Embryonic facial prominence (tissue), 1 donor: ENCODE measurements around the gene YBX1.
"Not testable (repeated sequence)": the region's sequence is repeated elsewhere in the genome, so short reads cannot be mapped to it uniquely, and the experiment has no call there.

Experiments used
- DNase-seq: peaks from one replicate; pipeline ENCODE4 v3.0.0-alpha.2; 2016; ENCODE audit errors: extremely low spot score

YBX1 gene

DNA sequence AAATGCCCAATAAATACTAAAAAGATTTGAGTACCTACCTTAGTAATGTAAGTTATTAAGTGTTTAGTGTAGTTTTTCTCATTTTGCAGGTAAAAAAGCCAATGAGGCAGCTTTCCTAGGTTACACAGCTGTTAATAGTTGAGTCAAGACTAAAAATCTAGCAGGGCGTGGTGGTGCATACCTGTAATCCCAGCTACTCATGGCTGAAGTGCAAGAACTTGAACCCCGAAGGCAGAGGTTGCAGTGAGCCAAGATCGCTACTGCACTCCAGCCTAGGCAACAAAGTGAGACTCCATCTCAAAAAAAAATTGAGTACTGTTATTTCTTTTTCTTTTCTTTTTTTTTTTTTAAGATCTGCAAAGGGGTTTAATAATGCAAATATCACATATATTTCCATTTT, 7.7 kb downstream of the YBX1 start:
- DNase-seq: no peak

GRCh38 chr1:42690477-42691156, 8.4 kb downstream of the YBX1 start:
- DNase-seq: no peak

GRCh38 chr1:42691157-42691498, 8.9 kb downstream of the YBX1 start:
- no peak for DNase-seq

- DNase-seq: no peak
These were observed 10.2 kb downstream of the YBX1 start for GRCh38 chr1:42692461-42692860.

- DNase-seq: no peak
These were observed 10.7 kb downstream of the YBX1 start for GRCh38 chr1:42692911-42693310.

DNA sequence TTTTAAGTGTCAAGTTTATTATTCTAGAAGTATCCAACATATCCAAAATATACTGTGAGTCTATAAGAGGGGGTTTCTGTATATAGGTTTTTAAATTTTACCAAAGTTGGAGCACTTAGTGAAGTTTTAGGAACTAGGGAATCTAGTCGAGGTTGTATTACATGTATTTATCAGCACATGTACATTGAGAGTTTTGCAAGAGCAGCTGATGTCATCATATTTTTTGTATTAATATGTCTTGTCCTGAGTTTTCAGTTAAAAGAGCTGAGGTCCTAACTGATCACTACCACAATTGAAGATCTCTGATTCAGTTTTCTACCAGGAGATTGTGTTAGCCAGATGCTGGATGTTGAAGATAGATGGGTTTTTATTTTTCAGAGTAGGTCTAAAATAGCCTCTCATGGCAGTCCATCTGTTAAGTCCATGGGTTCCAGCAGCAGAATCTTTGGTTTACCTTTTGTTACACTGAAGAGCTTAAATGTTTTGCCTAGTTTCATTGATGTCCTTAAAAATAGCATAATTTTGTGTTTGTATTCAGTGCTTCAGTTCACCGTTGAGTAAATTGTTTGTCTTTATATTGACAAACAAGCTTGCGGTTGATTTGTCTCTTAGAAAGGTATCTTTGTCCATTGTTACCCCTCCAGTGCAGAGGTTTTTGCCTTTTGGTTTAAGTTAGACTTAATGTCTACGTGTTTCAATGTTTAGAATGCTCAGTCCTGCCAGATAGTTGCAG, 16.0 kb downstream of the YBX1 start:
- DNase-seq: no peak

- DNase-seq: no peak
These were observed 17.8 kb downstream of the YBX1 start for GRCh38 chr1:42700006-42700405.

DNA sequence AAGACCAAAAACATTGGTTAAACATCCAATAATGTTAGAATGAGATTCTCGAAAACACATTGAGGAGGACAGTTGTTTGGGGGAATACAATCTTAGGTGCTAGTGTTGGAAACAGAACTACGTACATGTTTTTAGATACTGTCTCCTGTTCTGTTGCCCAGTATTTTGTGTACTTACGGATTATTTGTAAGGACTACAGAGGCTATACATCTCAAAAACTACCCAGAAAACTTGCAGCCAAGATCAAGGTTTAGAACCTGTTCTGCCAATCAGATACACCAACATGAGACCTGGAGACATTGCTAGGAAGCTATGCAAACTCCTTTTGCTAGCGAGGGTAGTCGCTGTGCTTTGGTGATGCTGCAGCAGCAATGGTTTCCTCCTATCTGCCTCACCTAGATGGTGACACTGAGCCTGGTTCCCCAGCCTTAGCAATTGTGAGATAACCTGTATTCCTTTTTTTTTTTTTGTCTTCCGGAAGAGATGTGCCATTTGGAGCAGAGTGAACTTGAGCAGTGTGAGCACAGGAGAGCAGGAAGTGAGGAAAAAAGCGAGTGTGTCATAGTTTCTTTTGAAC, 21.8 kb downstream of the YBX1 start:
- DNase-seq: no peak

- DNase-seq: not testable (repeated sequence)
These were observed 30.6 kb downstream of the YBX1 start for GRCh38 chr1:42712808-42713207.

DNA sequence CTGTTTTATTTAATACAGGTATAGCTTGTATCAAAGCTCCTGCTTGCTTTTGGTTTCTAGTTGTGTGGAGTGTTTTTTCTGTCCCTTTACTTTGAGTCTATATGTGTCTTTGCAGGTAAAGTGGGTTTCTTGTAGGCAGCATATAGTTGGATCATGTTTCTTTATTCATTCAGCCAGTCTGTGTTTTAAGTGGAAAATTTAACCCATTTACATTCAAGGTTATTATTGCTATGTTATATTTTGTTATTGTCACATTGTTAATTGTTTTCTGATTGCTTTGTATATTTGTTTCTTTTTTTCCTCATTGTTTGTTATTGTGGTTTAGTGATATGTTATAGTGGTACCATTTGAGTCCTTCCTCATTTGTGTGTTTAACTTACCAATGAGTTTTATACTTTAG, 31.1 kb downstream of the YBX1 start:
- DNase-seq: no peak

GRCh38 chr1:42714441-42714840, 32.2 kb downstream of the YBX1 start:
- not testable (repeated sequence) for DNase-seq

- no peak for DNase-seq
These were observed 38.6 kb downstream of the YBX1 start for GRCh38 chr1:42720868-42721267.

DNA sequence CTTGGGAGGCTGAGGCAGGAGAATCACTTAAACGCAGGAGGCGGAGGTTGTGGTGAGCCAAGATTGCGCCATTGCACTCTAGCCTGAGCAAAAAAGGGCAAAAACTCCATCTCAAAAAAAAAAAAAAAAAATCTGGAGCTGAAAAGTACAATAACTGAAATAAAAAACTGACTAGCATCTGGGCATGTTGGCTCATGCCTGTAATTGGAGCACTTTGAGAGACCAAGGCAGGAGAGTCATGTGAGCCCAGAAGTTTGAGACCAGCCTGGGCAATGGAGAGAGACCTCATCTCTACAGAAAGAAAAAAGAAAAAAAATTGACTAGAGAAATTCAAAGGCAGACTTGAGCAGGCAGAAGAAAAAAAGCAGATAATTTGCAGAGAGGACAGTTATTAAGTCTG, 39.7 kb downstream of the YBX1 start:
- no peak for DNase-seq

DNA sequence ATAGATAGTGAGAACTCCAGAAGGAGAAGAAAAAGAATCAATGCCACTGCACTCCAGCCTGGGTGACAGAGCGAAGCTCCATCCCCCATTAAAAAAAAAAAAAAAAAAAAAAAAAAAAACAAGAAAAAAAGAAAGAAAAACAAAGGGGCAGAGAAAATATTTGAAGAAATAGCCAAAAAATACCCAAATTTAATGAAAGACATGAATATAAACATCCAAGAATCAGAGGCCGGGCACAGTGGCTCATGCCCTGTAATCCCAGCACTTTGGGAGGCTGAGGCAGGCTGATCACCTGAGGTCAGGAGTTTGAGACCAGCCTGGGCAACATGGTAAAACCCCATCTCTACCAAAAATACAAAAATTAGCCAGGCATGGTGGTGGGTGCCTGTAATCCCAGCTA, 40.2 kb downstream of the YBX1 start:
- DNase-seq: not testable (repeated sequence)

DNA sequence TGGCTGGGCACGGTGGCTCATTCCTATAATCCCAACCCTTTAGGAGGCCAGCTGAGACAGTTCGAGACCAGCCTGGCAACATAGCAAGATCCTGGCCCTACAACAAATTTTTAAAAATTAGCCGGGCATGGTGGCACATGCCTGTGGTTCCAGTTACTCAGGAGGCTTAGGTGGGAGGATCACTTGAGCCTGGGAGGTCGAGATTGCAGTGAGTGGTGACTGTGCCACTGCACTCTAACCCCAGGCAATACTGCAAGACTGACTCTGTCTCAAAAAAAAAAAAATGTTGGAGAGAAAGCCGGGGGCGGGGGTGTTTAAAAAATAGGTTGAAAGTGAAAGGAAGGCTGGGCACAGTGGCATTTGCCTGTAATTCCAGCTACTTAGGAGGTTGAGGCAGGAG, 41.3 kb downstream of the YBX1 start:
- DNase-seq: no peak

DNA sequence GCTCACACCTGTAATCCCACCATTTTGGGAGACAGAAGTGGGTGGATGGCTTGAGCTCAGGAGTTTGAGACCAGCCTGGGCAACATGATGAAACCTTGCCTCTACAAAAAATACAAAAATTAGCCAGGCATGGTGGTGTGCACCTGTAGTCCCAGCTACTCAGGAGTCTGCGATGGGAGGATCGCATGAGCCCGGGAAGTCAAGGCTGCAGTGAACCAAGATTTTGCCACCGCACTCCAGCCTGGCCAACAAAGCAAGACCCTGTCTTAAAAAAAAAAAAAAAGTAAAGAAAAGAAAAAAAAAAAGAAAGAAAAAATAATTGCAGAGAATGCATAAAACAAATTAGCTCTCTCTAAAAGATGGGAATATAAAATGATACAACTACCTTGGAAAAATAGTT, 43.6 kb downstream of the YBX1 start:
- DNase-seq: not testable (repeated sequence)

DNA sequence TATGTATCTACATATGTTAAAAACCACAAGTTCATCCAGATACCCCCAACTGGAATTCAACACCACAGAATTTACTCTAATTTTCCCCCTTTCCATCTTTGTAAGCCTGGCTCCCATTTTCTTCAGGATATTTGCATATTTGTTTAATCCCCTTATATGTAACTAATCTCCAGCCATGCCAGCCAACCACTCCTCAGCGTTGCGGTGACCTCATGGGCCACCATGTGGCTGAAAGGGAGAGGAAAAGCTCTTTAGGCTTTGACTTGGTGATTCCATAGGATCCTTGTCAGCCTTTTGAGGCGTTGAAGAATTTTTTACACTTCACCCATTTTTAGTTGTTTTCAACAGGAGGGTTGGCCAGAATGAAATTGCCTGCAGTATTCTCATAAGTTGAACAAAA, 47.8 kb downstream of the YBX1 start:
- DNase-seq: no peak

DNA sequence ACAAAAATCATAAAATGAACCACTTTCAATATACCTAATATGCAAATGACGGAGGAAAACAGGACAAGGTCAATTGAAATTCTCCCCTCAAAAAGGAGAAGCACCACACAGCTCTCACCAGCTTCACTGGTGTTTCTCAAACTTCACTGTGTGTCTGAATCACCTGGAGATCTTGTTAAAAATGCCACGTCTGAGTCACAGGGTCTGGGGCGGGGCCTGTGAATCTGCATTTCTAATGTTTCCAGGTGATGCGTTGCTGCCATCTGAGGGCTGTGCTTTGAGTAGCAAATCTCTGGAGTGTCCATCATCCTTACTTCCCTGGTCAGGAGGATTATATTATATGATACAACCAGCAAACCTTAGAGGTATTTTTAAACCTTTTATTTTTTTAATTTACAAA, 48.8 kb downstream of the YBX1 start:
- no peak for DNase-seq

- DNase-seq: no peak
These were observed 49.4 kb downstream of the YBX1 start for GRCh38 chr1:42731585-42731984.

GRCh38 chr1:42732126-42732680, 50.0 kb downstream of the YBX1 start:
- no peak for DNase-seq

GRCh38 chr1:42733415-42734200, 51.4 kb downstream of the YBX1 start:
- DNase-seq: no peak
